ENCODE data around the gene PRUNE1. TPM values are rescaled to one million over a fixed set of nuclear protein-coding genes. Genes with fewer than 3 reads are reported as not detected.

Gene PRUNE1
- total RNA-seq, 4 donors from 2014 or later, result 16.5 to 24.2 (median 20.4) TPM

Other genes starting within 250 kb of the PRUNE1 start
- 10 to 100 TPM in 3 of 4 donors, 1 to 10 TPM in 1; 6.7 to 21.7 (median 15.5) TPM for gene CTSS, start 242.7 kb upstream of the PRUNE1 start, total RNA-seq
- gene CTSK, start 200.2 kb upstream of the PRUNE1 start, total RNA-seq, result 10 to 100 TPM; 46.3 to 98.0 (median 64.2) TPM
- gene ARNT, start 131.8 kb upstream of the PRUNE1 start, total RNA-seq, result 10 to 100 TPM; 32.7 to 79.0 (median 41.7) TPM
- gene CTXND2, start 121.3 kb upstream of the PRUNE1 start, total RNA-seq, result not detected
- 10 to 100 TPM; 25.0 to 61.9 (median 38.5) TPM for gene SETDB1, start 82.1 kb upstream of the PRUNE1 start, total RNA-seq
- 10 to 100 TPM; 46.5 to 57.9 (median 51.4) TPM for gene CERS2, start 33.6 kb upstream of the PRUNE1 start, total RNA-seq
- gene ANXA9, start 26.2 kb upstream of the PRUNE1 start, total RNA-seq, result 10 to 100 TPM; 17.6 to 67.5 (median 45.8) TPM
- gene MINDY1, start 1.5 kb upstream of the PRUNE1 start, total RNA-seq, result 10 to 100 TPM; 31.7 to 59.1 (median 35.8) TPM
- 100 to 1,000 TPM; 196 to 492 (median 251) TPM for gene BNIPL, start 28.1 kb downstream of the PRUNE1 start, total RNA-seq
- gene C1orf56, start 39.3 kb downstream of the PRUNE1 start, total RNA-seq, result 1 to 10 TPM; 2.7 to 4.7 (median 3.9) TPM
- 100 to 1,000 TPM; 109 to 122 (median 115) TPM for gene CDC42SE1, start 51.2 kb downstream of the PRUNE1 start, total RNA-seq
- gene MLLT11, start 51.9 kb downstream of the PRUNE1 start, total RNA-seq, result 1 to 10 TPM in 3 of 4 donors, under 1 TPM in 1; 0.24 to 1.5 (median 1.2) TPM
- 10 to 100 TPM; 16.2 to 20.6 (median 18.1) TPM for gene GABPB2, start 62.3 kb downstream of the PRUNE1 start, total RNA-seq
- gene SEMA6C, start 138.2 kb downstream of the PRUNE1 start, total RNA-seq, result 10 to 100 TPM in 3 of 4 donors, 1 to 10 TPM in 1; 5.5 to 19.0 (median 14.9) TPM
- gene TNFAIP8L2, start 148.2 kb downstream of the PRUNE1 start, total RNA-seq, result 1 to 10 TPM; 1.0 to 2.5 (median 1.5) TPM
- 10 to 100 TPM in 3 of 4 donors, 1 to 10 TPM in 1; 8.4 to 15.2 (median 12.5) TPM for gene LYSMD1, start 157.5 kb downstream of the PRUNE1 start, total RNA-seq
- gene SCNM1, start 157.7 kb downstream of the PRUNE1 start, total RNA-seq, result 10 to 100 TPM; 29.6 to 40.6 (median 35.4) TPM
- not detected for gene TMOD4, start 167.5 kb downstream of the PRUNE1 start, total RNA-seq
- 10 to 100 TPM; 17.2 to 30.8 (median 26.8) TPM for gene VPS72, start 181.7 kb downstream of the PRUNE1 start, total RNA-seq
- 100 to 1,000 TPM in 1 of 4 donors, 10 to 100 TPM in 3; 41.6 to 120 (median 51.6) TPM for gene PIP5K1A, start 190.1 kb downstream of the PRUNE1 start, total RNA-seq
- 100 to 1,000 TPM; 101 to 133 (median 119) TPM for gene PSMD4, start 246.3 kb downstream of the PRUNE1 start, total RNA-seq